Glutamatergic neuron (in vitro differentiated cells): ENCODE data around the gene IST1. TPM values are rescaled to one million over a fixed set of nuclear protein-coding genes. Genes with fewer than 3 reads are reported as not detected.

Experiments
- DNase-seq: peaks from one replicate; pipeline ENCODE4 v3.0.0; 2022
- H3K27ac Mint-ChIP-seq: one replicate; pipeline ENCODE4 v1.8.0; 2020; ENCODE audit warnings: mild to moderate bottlenecking, mixed read lengths, inconsistent platforms; ENCODE audit not compliant: unreplicated experiment
- H3K27me3 Mint-ChIP-seq: one replicate; pipeline ENCODE4 v1.8.0; 2020; ENCODE audit warnings: mild to moderate bottlenecking, moderate library complexity, mixed read lengths, inconsistent platforms; ENCODE audit not compliant: unreplicated experiment
- H3K36me3 Mint-ChIP-seq: one replicate; pipeline ENCODE4 v1.8.0; 2020; ENCODE audit warnings: mild to moderate bottlenecking, mixed read lengths, inconsistent platforms; ENCODE audit not compliant: unreplicated experiment
- H3K4me1 Mint-ChIP-seq: one replicate; pipeline ENCODE4 v1.8.0; 2020; ENCODE audit warnings: mild to moderate bottlenecking, low read depth, mixed read lengths, inconsistent platforms; ENCODE audit not compliant: unreplicated experiment
- H3K4me3 Mint-ChIP-seq: one replicate; pipeline ENCODE4 v1.8.0; 2020; ENCODE audit warnings: mild to moderate bottlenecking, mixed read lengths, inconsistent platforms; ENCODE audit not compliant: unreplicated experiment
- H3K9me3 Mint-ChIP-seq: one replicate; pipeline ENCODE4 v1.8.0; 2020; ENCODE audit warnings: mild to moderate bottlenecking, moderate library complexity, mixed read lengths, inconsistent platforms; ENCODE audit not compliant: unreplicated experiment
- CTCF ChIP-seq: fragments of 200-600 bp; sonication (generic); IDR thresholded peaks from one replicate; pipeline ENCODE4 v1.5.0; 2021; ENCODE audit not compliant: partially characterized antibody, unreplicated experiment
- total RNA-seq: library from RNA; stranded (reverse); fragmentation: NEBNext Ultra II Directional; extraction: Animal tissue kit (Norgen Biotek cat#: 25700); gene quantifications from one replicate; pipeline ENCODE4 v1.2.1, GENCODE V29; 2021; ENCODE audit not compliant: unreplicated experiment

IST1 gene
- total RNA-seq, 1 donor from 2014 or later = 271 TPM

- Mint-ChIP-seq H3K27ac (no peak overlapping the region), H3K27me3 (no peaks in the 10 kb centered on the region), H3K36me3 (peaks cover 16% of the 10 kb centered on the region), H3K4me1 (no peaks in the 10 kb centered on the region), H3K4me3 (no peak overlapping the region), H3K9me3 (peaks cover 3% of the 10 kb centered on the region)
- TF ChIP-seq CTCF = no peak
- no peak for DNase-seq
These were observed 20.0 kb downstream of the IST1 start for GRCh38 chr16:71915350-71915749.

DNA sequence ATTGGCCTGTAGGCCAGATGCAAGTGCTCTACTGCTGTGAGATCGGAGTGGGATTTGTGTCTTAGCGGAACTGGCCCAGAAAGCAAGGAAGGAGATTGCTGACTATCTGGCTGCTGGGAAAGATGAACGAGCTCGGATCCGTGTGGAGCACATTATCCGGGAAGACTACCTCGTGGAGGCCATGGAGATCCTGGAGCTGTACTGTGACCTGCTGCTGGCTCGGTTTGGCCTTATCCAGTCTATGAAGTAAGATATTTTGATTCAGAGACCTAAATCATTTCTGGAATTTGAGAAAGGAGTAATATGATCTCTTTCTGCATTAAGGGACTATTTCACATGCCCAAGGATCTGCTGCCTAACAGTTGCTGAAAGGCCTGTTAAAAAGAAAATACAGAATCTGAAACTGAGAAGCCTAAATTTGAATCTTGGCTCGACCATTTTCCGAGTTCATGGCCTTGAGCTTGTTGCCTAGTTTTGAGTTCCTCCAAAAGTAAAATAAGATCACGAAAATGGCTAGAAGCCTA, 21.1 kb downstream of the IST1 start:
- TF ChIP-seq CTCF = no peak
- H3K4me1 Mint-ChIP-seq = no peaks in the 10 kb centered on the region
- no peaks in the 10 kb centered on the region for H3K27me3 Mint-ChIP-seq
- no peak for DNase-seq
- peaks cover 3% of the 10 kb centered on the region for H3K9me3 Mint-ChIP-seq
- H3K27ac Mint-ChIP-seq = no peak overlapping the region
- H3K4me3 Mint-ChIP-seq = no peak overlapping the region
- peaks cover 16% of the 10 kb centered on the region for H3K36me3 Mint-ChIP-seq

- Mint-ChIP-seq H3K9me3 (peaks cover 3% of the 10 kb centered on the region), H3K27me3 (no peaks in the 10 kb centered on the region), H3K36me3 (peaks cover 16% of the 10 kb centered on the region), H3K4me1 (no peaks in the 10 kb centered on the region), H3K4me3 (no peak overlapping the region), H3K27ac (no peak overlapping the region)
- no peak for TF ChIP-seq CTCF
- DNase-seq = no peak
These were observed 22.6 kb downstream of the IST1 start for GRCh38 chr16:71917900-71918299.

GRCh38 chr16:71919035-71919434, 23.7 kb downstream of the IST1 start:
- H3K27ac Mint-ChIP-seq = no peak overlapping the region
- no peaks in the 10 kb centered on the region for H3K9me3 Mint-ChIP-seq
- H3K36me3 Mint-ChIP-seq = peaks cover 16% of the 10 kb centered on the region
- TF ChIP-seq CTCF = no peak
- no peaks in the 10 kb centered on the region for H3K4me1 Mint-ChIP-seq
- H3K4me3 Mint-ChIP-seq = no peak overlapping the region
- DNase-seq = no peak
- no peaks in the 10 kb centered on the region for H3K27me3 Mint-ChIP-seq

- H3K36me3 Mint-ChIP-seq = peaks cover 16% of the 10 kb centered on the region
- no peaks in the 10 kb centered on the region for H3K27me3 Mint-ChIP-seq
- no peak for TF ChIP-seq CTCF
- no peak overlapping the region for H3K27ac Mint-ChIP-seq
- H3K9me3 Mint-ChIP-seq = no peaks in the 10 kb centered on the region
- H3K4me3 Mint-ChIP-seq = no peak overlapping the region
- no peaks in the 10 kb centered on the region for H3K4me1 Mint-ChIP-seq
- DNase-seq = no peak
These were observed 25.3 kb downstream of the IST1 start for GRCh38 chr16:71920658-71921057.
